C4-2B (cell line): Measurements from ENCODE around the gene SAV1.

Source experiments
- CTCF ChIP-seq: fragments of 450-650 bp; conservative IDR thresholded peaks from 2 replicates; pipeline ENCODE4 v1.5.1; 2017; ENCODE audit warnings: mild to moderate bottlenecking
- ZFX ChIP-seq: fragments of 450-650 bp; IDR thresholded peaks from 2 replicates; pipeline ENCODE4 v1.6.1; 2017

GRCh38 chr14:50649691-50650090 is 18.4 kb downstream of the SAV1 start:
- no peak for TF ChIP-seq CTCF
- no peak for TF ChIP-seq ZFX
